Activated CD4-positive, alpha-beta T cell treated with anti-CD3 and anti-CD28 coated beads for 4 hours (primary cell): Measurements from ENCODE around the gene NUP210.

Source experiments
- DNase-seq, 2 donors: peaks; one replicate each; pipeline ENCODE4 v3.0.0-alpha.2; 2020

The NUP210 gene

GRCh38 chr3:13372656-13373055 is 47.5 kb downstream of the NUP210 start:
- DNase-seq: no peak

GRCh38 chr3:13372126-13372525 is 48.0 kb downstream of the NUP210 start:
- no peak for DNase-seq

- DNase-seq: no peak
Measured at GRCh38 chr3:13371100-13372075, 48.7 kb downstream of the NUP210 start.

GRCh38 chr3:13370609-13371008 is 49.5 kb downstream of the NUP210 start:
- no peak for DNase-seq

GRCh38 chr3:13370055-13370454 is 50.1 kb downstream of the NUP210 start:
- DNase-seq: no peak

- DNase-seq: no peak
Measured at GRCh38 chr3:13368834-13369233, 51.3 kb downstream of the NUP210 start.

DNA sequence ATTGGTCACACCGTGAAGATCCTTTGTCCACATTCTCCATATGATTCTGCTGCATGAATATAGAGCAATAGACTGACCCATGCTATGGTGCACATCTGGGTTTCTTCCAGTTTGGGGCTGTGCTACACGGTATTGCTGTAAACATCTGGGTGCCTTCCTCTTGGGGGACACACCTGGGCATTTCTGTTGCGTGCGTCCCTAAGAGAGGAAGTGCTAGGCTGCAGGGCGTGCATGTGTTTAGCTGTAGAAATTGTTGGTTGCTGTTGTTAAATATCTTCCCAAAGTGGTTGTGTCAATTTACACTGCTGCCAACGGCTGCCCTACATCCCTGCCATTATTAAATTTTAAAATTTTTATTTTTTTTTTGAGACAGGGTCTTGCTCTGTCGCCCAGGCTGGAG is 52.4 kb downstream of the NUP210 start:
- DNase-seq: no peak

DNA sequence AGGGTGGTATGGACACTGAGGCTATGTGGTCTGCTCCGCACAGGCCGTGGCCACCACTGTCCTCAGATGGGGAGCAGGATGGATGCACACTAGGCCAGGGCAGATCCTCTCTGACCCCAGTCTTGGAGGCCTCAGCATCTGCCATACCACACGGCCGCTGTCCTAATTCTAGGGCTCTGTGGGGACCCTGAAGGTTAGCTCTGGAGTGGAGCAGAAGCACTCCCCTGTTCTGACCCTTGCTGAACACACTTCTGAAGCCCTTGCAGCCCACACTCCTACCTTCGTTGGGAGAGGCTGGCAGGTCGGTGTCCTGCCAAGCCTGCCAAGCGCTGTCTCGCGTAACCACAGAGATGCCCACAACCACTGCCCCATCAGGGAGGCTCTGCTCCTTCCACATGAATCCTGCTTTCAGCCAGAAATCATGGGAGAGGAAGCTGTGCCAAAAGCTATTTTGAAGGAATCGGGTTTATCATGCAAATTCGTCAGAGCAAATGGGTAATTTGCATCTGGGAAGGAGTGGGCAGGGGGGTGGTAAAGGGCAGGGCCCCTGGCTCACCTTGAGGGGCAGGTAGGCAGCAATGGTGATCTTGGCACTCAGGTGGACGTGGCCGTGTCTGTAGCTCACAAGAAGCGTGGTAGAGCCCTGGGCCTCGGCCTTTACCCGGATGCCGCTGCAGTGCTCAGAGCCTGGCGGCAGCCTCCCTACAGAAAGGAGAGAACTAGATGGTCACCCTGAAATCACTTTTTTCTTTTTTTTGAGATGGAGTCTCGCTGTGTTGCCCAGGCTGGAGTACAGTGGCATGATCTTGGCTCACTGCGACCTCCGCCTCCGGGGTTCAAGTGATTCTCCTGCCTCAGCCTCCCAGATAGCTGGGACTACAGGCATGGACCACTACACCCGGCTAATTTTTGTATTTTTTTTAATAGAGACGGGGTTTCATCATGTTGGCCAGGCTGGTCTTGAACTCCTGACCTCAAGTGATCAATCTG is 54.4 kb downstream of the NUP210 start:
- no peak for DNase-seq

DNA sequence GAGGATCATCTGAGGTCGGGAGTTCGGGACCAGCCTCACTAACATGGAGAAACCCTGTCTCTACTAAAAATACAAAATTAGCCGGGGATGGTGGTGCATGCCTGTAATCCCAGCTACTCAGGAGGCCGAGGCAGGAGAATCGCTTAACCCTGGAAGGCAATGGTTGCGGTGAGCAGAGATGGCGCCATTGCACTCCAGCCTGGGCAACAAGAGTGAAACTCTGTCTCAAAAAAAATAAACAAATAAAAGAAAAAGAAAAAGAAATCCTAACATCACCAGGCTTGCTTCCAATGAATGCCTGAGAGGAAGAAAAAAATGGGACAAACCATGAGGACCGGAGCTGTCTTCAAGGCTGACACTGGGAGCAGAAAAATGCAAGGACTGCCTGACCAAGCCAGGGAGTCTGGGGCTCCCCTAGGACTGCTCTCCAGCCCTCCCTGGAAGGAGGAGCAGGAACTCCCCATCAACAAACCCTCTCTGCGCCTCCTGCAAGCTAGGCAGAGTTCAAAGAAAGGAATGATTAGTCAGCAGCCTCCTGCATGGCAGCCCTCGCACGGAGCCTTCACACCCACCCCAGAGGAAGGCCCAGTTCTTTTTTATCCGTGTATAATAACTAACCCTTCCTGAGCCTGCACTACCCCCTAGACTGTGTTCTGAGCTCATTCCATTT is 55.4 kb downstream of the NUP210 start:
- DNase-seq: no peak

DNA sequence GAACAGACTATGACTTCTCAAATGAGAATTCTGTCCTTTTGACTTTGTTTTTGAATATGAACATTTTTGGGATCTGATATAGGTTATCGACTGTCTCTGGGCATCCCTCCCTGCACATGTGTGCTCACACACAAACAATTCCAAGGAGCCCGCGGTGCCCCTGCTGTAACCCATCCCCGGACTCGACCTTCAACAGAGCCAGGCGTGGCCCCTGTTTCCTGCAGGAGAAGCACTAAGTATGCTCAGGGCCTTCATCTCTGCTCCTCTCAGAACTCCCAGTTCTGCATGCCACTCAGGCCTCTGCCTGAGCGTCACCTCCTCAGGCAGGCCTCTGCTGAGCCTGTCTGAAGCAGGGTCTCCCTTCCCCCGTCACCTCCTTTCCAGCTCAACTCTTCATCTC is 57.6 kb downstream of the NUP210 start:
- DNase-seq: no peak

DNA sequence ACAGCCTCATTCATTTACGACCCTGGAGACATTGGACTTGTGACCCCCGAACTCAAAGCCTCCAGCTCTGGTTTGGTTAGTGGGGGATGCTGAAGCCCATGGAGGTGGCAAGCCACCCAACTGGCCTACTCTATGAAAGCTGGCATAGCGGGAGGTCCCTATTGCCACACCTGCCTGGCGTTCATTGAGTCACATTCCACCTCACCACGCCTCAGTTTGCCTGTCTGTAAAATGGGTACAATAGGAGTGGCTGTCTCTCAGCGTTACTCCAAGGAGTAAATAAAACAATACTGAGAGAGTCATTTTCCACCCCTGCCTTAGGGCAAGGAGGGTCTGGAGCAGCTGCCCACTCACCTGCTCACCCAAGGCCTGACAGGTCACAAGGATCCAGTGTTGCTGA is 60.2 kb downstream of the NUP210 start:
- DNase-seq: no peak

GRCh38 chr3:13358643-13359042 is 61.5 kb downstream of the NUP210 start:
- DNase-seq: no peak

DNA sequence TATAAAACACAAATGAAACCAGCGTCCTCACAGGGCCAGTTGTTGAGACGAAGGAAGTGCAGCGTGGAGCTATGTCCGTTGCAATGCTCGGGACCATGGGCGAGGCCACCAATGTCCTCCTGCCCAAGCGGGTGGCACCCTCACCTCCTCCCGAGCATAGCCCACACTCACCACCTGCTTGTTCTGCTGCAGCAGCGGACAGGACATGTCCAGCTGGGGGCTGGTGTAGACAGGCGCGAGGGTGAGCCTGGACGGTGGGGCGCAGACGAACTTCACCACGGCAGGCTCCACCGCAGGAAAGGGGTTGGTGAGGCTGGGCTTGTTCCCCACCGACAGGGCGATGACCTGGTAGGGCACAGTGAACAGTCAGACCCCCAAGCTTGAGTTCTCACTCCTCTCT is 62.1 kb downstream of the NUP210 start:
- DNase-seq: no peak

DNA sequence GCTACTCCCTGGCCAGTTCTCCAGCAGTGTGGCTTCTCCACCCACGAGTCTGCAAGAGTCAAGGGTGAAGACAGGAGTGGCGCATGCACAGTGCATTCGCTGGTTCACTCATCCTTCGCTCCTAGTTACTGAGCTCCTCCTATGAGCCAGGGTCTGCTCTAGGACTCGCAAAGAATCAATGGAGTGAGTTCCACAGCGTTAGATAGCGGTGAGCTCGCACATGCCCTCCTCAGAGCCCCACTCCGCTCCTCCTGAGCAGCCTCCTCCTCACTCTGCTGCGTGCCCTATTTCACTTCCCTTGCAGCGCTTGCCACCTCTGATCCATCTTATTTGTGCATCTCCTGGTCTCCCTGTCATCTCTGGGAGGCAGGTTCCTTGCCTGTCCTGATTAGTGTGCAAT is 63.0 kb downstream of the NUP210 start:
- DNase-seq: no peak

DNA sequence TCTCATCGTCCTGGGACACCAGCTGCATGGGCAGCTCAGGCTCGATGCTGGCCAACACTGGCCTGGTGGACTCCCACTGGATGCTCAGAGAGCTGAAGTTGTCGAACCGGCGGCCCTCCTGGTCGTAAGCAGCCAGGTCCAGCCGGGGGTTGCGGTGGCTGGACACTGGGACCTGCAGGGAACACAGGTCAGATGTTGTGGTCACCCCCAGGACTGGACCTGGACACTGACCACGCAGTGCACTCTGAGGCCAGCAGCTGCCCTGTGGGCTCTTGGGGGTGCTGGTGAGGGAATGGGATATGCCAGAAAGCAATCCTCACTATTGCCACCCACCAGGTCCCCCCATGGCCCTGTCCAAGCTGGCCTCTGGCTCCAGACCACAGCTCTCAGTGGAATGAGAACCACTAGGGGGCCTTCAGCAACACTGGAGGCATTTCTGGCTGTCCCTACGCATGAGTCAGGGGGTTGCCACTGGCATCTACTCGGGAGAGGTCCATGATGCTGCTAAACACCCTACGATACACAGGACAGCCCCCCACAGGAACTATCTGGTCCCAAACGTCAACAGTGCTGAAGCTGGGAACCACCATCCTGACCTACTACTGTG is 66.1 kb downstream of the NUP210 start:
- no peak for DNase-seq

DNA sequence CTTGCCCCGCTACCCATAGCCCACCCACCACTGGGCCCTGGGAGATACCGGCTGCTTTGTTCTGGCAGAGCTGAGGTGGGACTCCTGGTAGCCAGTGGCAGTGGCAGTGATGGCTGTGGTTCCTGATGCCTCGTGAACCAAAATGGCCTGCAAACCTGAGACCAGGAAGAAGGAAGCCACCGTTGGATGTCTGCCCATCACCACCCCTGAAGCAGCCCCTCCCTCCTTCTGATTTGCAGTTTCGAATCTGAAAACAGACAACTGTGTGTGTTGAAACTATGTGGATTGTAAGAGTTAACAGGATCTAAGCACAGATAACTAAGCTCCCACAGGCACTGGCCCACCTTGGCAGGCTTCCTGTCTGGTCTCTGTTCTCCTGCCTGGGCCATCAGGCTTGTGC is 66.6 kb downstream of the NUP210 start:
- DNase-seq: no peak

GRCh38 chr3:13352621-13353131 is 67.4 kb downstream of the NUP210 start:
- DNase-seq: peak; percentile 8 to 20

- no peak for DNase-seq
Measured at GRCh38 chr3:13349823-13350222, 70.3 kb downstream of the NUP210 start.

DNA sequence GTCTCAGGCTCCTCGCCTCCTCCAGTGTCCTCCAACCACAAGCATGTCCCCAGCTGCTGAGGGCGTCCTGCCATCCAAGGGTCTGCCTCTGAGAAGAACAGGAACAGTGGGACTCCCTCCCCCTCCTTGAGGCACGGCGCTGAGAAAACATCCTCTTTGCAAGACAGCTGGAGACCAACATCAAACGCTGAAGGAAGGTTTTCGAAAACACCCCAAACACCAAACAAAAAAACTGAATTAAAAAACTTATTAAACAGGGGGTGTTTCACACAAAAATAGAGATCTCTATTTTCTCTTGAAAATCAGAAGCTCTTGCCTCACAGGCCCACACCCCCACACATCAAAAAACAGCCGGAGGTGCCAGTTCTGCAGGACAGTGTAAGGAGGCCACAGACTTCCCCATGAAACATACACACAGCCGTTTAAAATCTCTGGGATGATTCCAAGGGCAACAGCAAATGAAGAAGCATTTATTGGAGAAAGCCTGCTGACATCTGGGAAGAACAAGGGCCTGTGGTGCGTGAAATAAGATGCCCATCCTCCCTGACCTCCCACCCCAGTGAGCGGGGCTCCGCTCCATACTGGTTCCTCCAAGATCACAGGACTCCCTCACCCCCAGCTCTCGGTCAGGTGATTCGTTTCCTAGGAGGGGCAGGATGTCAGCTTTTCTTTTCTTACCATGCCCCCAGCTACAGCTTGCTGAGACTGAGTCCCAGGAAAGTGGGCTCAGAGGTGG is 71.3 kb downstream of the NUP210 start:
- no peak for DNase-seq

DNA sequence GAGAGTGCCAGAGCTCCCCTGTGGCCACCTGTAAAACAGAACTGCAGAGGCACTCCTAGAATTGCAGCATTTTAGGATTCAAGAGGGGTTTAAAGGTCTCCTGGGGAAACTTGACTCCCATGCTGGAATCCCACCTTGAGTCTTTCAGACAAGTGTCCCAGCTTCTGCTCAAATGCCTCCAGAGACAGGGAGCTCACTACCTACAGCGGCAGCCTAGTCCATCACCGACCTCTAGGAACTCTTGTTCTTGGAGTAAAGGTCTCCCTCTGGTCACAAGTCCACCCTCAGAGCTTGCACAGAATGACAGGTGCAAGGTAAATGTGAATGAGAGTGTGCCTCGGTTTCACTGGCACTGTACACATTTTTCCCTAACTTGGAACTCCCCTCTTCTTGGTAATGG is 72.0 kb downstream of the NUP210 start:
- DNase-seq: no peak

- no peak for DNase-seq
Measured at GRCh38 chr3:13347390-13347950, 72.7 kb downstream of the NUP210 start.
